ENCODE results near the gene IFIH1.

IFIH1 gene

GRCh38 chr2:162318328-162319180, at the start of gene IFIH1:
IFIH1 (minus strand) TSS chr2:162318684; CDS start chr2:162318307, 377 bp downstream.
- peak; percentile 36 to 47 for DNase-seq (ENCODE audit: low read depth in 1 of 2, low spot score in 1 of 2)

GRCh38 chr2:162365392-162365791, 46.9 kb upstream of the IFIH1 start:
- no peak for DNase-seq (ENCODE audit: low read depth in 1 of 2, low spot score in 1 of 2)

GRCh38 chr2:162344617-162344950, 26.1 kb upstream of the IFIH1 start:
- no peak for DNase-seq (ENCODE audit: low read depth in 1 of 2, low spot score in 1 of 2)

- DNase-seq (ENCODE audit: low read depth in 1 of 2, low spot score in 1 of 2) = peak; percentile 92 to 97
These were observed 25.5 kb upstream of the IFIH1 start, which contains the start of gene GCA for GRCh38 chr2:162343824-162344616. GCA (plus strand) TSS chr2:162344132; CDS start chr2:162344249, 117 bp downstream.

GRCh38 chr2:162343492-162343823, 25.0 kb upstream of the IFIH1 start:
- no peak for DNase-seq (ENCODE audit: low read depth in 1 of 2, low spot score in 1 of 2)

- DNase-seq (ENCODE audit: low read depth in 1 of 2, low spot score in 1 of 2) = no peak
These were observed 24.4 kb upstream of the IFIH1 start for GRCh38 chr2:162342841-162343240.

- no peak for DNase-seq (ENCODE audit: low read depth in 1 of 2, low spot score in 1 of 2)
These were observed 23.8 kb upstream of the IFIH1 start for GRCh38 chr2:162342321-162342720.

GRCh38 chr2:162340822-162341221, 22.3 kb upstream of the IFIH1 start:
- DNase-seq (ENCODE audit: low read depth in 1 of 2, low spot score in 1 of 2) = no peak

GRCh38 chr2:162337868-162338267, 19.4 kb upstream of the IFIH1 start:
- DNase-seq (ENCODE audit: low read depth in 1 of 2, low spot score in 1 of 2) = no peak

- no peak for DNase-seq (ENCODE audit: low read depth in 1 of 2, low spot score in 1 of 2)
These were observed 15.5 kb upstream of the IFIH1 start for GRCh38 chr2:162333968-162334367.

- no peak for DNase-seq (ENCODE audit: low read depth in 1 of 2, low spot score in 1 of 2)
These were observed 12.4 kb upstream of the IFIH1 start for GRCh38 chr2:162330881-162331280.

- no peak for DNase-seq (ENCODE audit: low read depth in 1 of 2, low spot score in 1 of 2)
These were observed 10.1 kb upstream of the IFIH1 start for GRCh38 chr2:162328424-162329157.

GRCh38 chr2:162327806-162328205, 9.3 kb upstream of the IFIH1 start:
- DNase-seq (ENCODE audit: low read depth in 1 of 2, low spot score in 1 of 2) = no peak

GRCh38 chr2:162327134-162327769, 8.8 kb upstream of the IFIH1 start:
- DNase-seq (ENCODE audit: low read depth in 1 of 2, low spot score in 1 of 2) = no peak

- no peak for DNase-seq (ENCODE audit: low read depth in 1 of 2, low spot score in 1 of 2)
These were observed 6.5 kb upstream of the IFIH1 start for GRCh38 chr2:162324953-162325352.

GRCh38 chr2:162320864-162321517, 2.5 kb upstream of the IFIH1 start:
- no peak for DNase-seq (ENCODE audit: low read depth in 1 of 2, low spot score in 1 of 2)

- no peak for DNase-seq (ENCODE audit: low read depth in 1 of 2, low spot score in 1 of 2)
These were observed 590 bp downstream of the IFIH1 start for GRCh38 chr2:162317861-162318327.

GRCh38 chr2:162317058-162317742, 1.3 kb downstream of the IFIH1 start:
- no peak for DNase-seq (ENCODE audit: low read depth in 1 of 2, low spot score in 1 of 2)

GRCh38 chr2:162316590-162316989, 1.9 kb downstream of the IFIH1 start:
- DNase-seq (ENCODE audit: low read depth in 1 of 2, low spot score in 1 of 2) = no peak

- no peak for DNase-seq (ENCODE audit: low read depth in 1 of 2, low spot score in 1 of 2)
These were observed 2.5 kb downstream of the IFIH1 start for GRCh38 chr2:162315938-162316337.

Measured in stimulated activated CD4-positive, alpha-beta T cell treated with anti-CD3 and anti-CD28 coated beads, Interleukin-15, amount 100 ng/mL, for 1 hour (primary cell).